ENCODE measurements around the gene TEAD2. TPM values are rescaled to one million over a fixed set of nuclear protein-coding genes. Genes with fewer than 3 reads are reported as not detected.

Gene TEAD2
- total RNA-seq, 1 donor from 2014 or later, result 58.2 TPM

DNA sequence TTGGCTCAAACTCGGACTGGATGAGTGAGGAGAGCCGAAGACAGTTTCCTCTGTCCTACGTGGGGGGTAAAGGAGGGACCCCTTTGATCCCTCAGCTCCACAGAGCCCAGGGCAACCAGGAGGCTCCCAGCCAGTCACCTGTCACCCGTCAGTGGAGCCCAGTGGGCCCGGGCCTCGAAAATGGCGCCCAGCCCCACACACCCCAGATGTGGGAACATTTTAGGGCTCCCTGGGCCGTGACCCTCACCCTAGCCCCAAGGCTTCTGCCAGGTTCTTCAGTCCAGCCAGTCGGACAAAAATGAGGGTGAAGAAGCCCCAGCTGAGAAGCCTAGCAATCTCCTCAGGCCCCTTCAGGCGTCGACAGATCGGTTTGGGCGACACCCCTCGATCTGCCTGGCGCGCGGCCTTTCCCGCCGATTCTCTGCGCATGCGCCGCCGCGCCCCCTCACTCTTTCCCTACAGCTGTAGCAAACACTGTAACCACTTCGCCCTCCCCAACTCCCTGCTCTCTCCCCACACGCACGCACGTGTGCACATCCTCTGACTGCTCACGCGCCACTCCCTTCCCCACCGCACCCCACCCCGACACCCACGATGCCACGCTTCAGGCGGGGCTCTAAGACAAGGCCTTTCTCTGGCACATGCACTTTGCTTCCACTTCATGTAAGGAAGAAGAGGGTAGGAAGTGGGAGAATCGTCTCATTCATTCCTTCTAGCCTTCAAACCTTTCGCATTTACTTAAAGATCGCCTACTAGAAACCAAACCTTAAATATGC lies 37.2 kb downstream of the TEAD2 start, which contains the start of gene SLC6A16:
TSS of gene SLC6A16 (minus strand) at position 391 of the 776 bp plus-strand sequence. CDS start 13,844 bp downstream, outside the sequence.
- Mint-ChIP-seq H3K9me3 (ENCODE audit: unreplicated experiment) (peaks cover 6% of the 10 kb centered on the region), H3K27ac (ENCODE audit: unreplicated experiment) (no peak within 1 kb of the TSS), H3K27me3 (ENCODE audit: low read depth, unreplicated experiment) (no peaks in the 10 kb centered on the region), H3K4me1 (ENCODE audit: low read depth, unreplicated experiment) (peaks cover 1% of the 10 kb centered on the region), H3K4me3 (ENCODE audit: unreplicated experiment) (no peak within 1 kb of the TSS), H3K36me3 (ENCODE audit: low read depth, unreplicated experiment) (peaks cover 39% of the 10 kb centered on the region)
- H3K79me2 ChIP-seq (ENCODE audit: insufficient read depth, low read length), result no peaks in the 10 kb centered on the region
- H3K27ac ChIP-seq (ENCODE audit: low read depth, low read length), result no peak within 1 kb of the TSS
- H3K4me2 ChIP-seq (ENCODE audit: low read length), result no peak within 1 kb of the TSS
- FAIRE-seq (no peak), DNase-seq (ENCODE audit: low read depth) (no peak)
- H3K27me3 ChIP-seq (ENCODE audit: insufficient read depth, low read length), result no peaks in the 10 kb centered on the region
- H3K36me3 ChIP-seq (ENCODE audit: insufficient read depth, low read length), result no peaks in the 10 kb centered on the region
- H3K9ac ChIP-seq (ENCODE audit: low read length), result no peak within 1 kb of the TSS
- TF ChIP-seq, protein P1, sequence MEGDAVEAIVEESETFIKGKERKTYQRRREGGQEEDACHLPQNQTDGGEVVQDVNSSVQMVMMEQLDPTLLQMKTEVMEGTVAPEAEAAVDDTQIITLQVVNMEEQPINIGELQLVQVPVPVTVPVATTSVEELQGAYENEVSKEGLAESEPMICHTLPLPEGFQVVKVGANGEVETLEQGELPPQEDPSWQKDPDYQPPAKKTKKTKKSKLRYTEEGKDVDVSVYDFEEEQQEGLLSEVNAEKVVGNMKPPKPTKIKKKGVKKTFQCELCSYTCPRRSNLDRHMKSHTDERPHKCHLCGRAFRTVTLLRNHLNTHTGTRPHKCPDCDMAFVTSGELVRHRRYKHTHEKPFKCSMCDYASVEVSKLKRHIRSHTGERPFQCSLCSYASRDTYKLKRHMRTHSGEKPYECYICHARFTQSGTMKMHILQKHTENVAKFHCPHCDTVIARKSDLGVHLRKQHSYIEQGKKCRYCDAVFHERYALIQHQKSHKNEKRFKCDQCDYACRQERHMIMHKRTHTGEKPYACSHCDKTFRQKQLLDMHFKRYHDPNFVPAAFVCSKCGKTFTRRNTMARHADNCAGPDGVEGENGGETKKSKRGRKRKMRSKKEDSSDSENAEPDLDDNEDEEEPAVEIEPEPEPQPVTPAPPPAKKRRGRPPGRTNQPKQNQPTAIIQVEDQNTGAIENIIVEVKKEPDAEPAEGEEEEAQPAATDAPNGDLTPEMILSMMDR (IDR thresholded peaks at IDR 0.05; ENCODE audit: insufficient read depth, low read depth, low read length), result no peak
- TF ChIP-seq EZH2 (IDR thresholded peaks at IDR 0.05; ENCODE audit: insufficient read depth, low read length), result no peak
- H3K4me1 ChIP-seq (ENCODE audit: insufficient read depth, low read length), result no peaks in the 10 kb centered on the region
- no peak within 1 kb of the TSS for H2AFZ ChIP-seq (ENCODE audit: low read depth, low read length)
- no peak within 1 kb of the TSS for H3K4me3 ChIP-seq (ENCODE audit: insufficient read depth, low read depth, low read length)
- H3K9me3 ChIP-seq (ENCODE audit: insufficient read depth, low read depth, low read length), result no peaks in the 10 kb centered on the region
- no peaks in the 10 kb centered on the region for H4K20me1 ChIP-seq (ENCODE audit: insufficient read depth, low read length)

DNA sequence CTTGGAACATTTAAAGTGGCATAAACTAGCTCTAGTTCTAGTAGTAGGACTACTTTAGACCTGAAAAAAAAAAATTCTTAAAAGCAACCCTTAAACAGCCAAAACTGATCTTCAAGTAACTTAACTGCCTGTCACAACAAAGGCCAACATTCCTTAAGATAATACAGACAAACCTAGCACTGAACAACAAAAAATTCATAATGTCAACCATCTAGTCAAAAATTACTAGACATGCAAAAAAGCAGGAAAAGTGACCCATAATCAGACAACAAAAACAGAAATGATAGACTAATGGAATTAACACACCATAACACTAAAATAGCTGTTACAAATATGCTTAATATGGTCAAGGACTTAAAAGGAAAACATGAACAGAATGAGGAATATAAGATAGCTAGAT lies 43.9 kb downstream of the TEAD2 start:
- H3K4me1 ChIP-seq (ENCODE audit: insufficient read depth, low read length), result no peaks in the 10 kb centered on the region
- no peak overlapping the region for H2AFZ ChIP-seq (ENCODE audit: low read depth, low read length)
- H3K36me3 Mint-ChIP-seq (ENCODE audit: low read depth, unreplicated experiment), result peaks cover 34% of the 10 kb centered on the region
- no peak overlapping the region for H3K27ac ChIP-seq (ENCODE audit: low read depth, low read length)
- no peaks in the 10 kb centered on the region for H3K27me3 ChIP-seq (ENCODE audit: insufficient read depth, low read length)
- H3K4me2 ChIP-seq (ENCODE audit: low read length), result no peak overlapping the region
- no peaks in the 10 kb centered on the region for H3K9me3 ChIP-seq (ENCODE audit: insufficient read depth, low read depth, low read length)
- no peaks in the 10 kb centered on the region for H4K20me1 ChIP-seq (ENCODE audit: insufficient read depth, low read length)
- no peaks in the 10 kb centered on the region for H3K79me2 ChIP-seq (ENCODE audit: insufficient read depth, low read length)
- DNase-seq (ENCODE audit: low read depth) (no peak), FAIRE-seq (no peak)
- TF ChIP-seq, protein P1 (IDR thresholded peaks at IDR 0.05; ENCODE audit: insufficient read depth, low read depth, low read length), result no peak
- no peak for TF ChIP-seq EZH2 (IDR thresholded peaks at IDR 0.05; ENCODE audit: insufficient read depth, low read length)
- no peaks in the 10 kb centered on the region for H3K27me3 Mint-ChIP-seq (ENCODE audit: low read depth, unreplicated experiment)
- H3K27ac Mint-ChIP-seq (ENCODE audit: unreplicated experiment), result no peak overlapping the region
- no peaks in the 10 kb centered on the region for H3K36me3 ChIP-seq (ENCODE audit: insufficient read depth, low read length)
- no peaks in the 10 kb centered on the region for H3K4me1 Mint-ChIP-seq (ENCODE audit: low read depth, unreplicated experiment)
- H3K9ac ChIP-seq (ENCODE audit: low read length), result no peak overlapping the region
- H3K4me3 Mint-ChIP-seq (ENCODE audit: unreplicated experiment), result no peak overlapping the region
- peaks cover 19% of the 10 kb centered on the region for H3K9me3 Mint-ChIP-seq (ENCODE audit: unreplicated experiment)
- H3K4me3 ChIP-seq (ENCODE audit: insufficient read depth, low read depth, low read length), result no peak overlapping the region

DNA sequence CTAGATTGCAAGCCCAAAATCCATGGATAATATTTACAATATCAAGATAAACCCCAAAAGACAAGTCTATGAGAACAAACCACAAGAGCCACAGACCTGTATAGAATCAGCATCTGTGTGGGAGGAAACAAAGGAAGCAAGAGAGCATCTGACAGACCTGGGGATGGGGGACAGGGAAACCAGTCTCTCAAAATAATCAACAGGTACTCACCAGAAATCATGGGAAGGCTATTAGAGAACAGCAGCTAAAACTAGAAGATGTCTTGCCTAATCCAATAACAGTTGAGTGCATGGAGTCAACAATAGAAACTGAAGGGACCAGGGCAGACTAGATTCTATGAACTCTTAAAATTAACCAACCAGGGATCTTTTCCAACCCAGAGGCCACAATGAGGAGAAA lies 45.9 kb downstream of the TEAD2 start:
- no peaks in the 10 kb centered on the region for H3K27me3 ChIP-seq (ENCODE audit: insufficient read depth, low read length)
- no peak overlapping the region for H3K4me2 ChIP-seq (ENCODE audit: low read length)
- Mint-ChIP-seq H3K27ac (ENCODE audit: unreplicated experiment) (no peak overlapping the region), H3K4me3 (ENCODE audit: unreplicated experiment) (no peak overlapping the region), H3K4me1 (ENCODE audit: low read depth, unreplicated experiment) (no peaks in the 10 kb centered on the region), H3K27me3 (ENCODE audit: low read depth, unreplicated experiment) (no peaks in the 10 kb centered on the region), H3K9me3 (ENCODE audit: unreplicated experiment) (peaks cover 13% of the 10 kb centered on the region), H3K36me3 (ENCODE audit: low read depth, unreplicated experiment) (peaks cover 33% of the 10 kb centered on the region)
- no peaks in the 10 kb centered on the region for H4K20me1 ChIP-seq (ENCODE audit: insufficient read depth, low read length)
- no peaks in the 10 kb centered on the region for H3K4me1 ChIP-seq (ENCODE audit: insufficient read depth, low read length)
- no peak overlapping the region for H3K4me3 ChIP-seq (ENCODE audit: insufficient read depth, low read depth, low read length)
- no peaks in the 10 kb centered on the region for H3K9me3 ChIP-seq (ENCODE audit: insufficient read depth, low read depth, low read length)
- no peaks in the 10 kb centered on the region for H3K79me2 ChIP-seq (ENCODE audit: insufficient read depth, low read length)
- FAIRE-seq (no peak), DNase-seq (ENCODE audit: low read depth) (no peak)
- no peaks in the 10 kb centered on the region for H3K36me3 ChIP-seq (ENCODE audit: insufficient read depth, low read length)
- H3K27ac ChIP-seq (ENCODE audit: low read depth, low read length), result no peak overlapping the region
- no peak for TF ChIP-seq EZH2 (IDR thresholded peaks at IDR 0.05; ENCODE audit: insufficient read depth, low read length)
- TF ChIP-seq, protein P1 (IDR thresholded peaks at IDR 0.05; ENCODE audit: insufficient read depth, low read depth, low read length), result no peak
- H3K9ac ChIP-seq (ENCODE audit: low read length), result no peak overlapping the region
- no peak overlapping the region for H2AFZ ChIP-seq (ENCODE audit: low read depth, low read length)
